Measurements from ENCODE around the gene TNFRSF19. TPM values are rescaled to one million over a fixed set of nuclear protein-coding genes. Genes with fewer than 3 reads are reported as not detected.
"Not testable (repeated sequence)": the region's sequence is repeated elsewhere in the genome, so short reads cannot be mapped to it uniquely, and the experiment has no call there.

Gene TNFRSF19
- total RNA-seq, 3 donors from 2014 or later: 5.3 to 9.1 (median 7.9) TPM

DNA sequence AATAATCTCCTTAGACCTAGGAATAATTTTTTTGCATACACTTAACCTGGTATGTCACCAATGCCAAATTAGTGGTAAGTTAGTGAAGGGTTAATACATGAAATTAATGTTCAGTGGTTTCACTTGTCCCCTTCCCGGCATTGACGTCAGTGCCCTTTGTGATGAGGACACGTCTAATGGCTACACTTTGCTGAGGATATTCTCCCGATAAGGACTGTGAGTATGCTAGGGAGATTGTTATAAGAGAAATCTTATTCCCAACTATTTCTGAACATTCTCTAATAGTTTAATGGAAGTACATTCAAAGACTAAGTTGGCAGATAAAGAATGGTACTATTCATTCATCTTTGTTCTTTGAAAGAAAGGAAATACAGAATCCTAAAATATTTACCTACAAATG, 102.4 kb downstream of the TNFRSF19 start:
- H3K36me3 ChIP-seq: no peaks in the 10 kb centered on the region
- no peaks in the 10 kb centered on the region for H3K27me3 ChIP-seq
- H3K4me1 ChIP-seq: no peaks in the 10 kb centered on the region
- H3K27ac ChIP-seq: no peak overlapping the region
- TF ChIP-seq POLR2AphosphoS5 (IDR thresholded peaks at IDR 0.05): no peak
- no peak for TF ChIP-seq POLR2A (IDR thresholded peaks at IDR 0.05)
- TF ChIP-seq, protein P1, sequence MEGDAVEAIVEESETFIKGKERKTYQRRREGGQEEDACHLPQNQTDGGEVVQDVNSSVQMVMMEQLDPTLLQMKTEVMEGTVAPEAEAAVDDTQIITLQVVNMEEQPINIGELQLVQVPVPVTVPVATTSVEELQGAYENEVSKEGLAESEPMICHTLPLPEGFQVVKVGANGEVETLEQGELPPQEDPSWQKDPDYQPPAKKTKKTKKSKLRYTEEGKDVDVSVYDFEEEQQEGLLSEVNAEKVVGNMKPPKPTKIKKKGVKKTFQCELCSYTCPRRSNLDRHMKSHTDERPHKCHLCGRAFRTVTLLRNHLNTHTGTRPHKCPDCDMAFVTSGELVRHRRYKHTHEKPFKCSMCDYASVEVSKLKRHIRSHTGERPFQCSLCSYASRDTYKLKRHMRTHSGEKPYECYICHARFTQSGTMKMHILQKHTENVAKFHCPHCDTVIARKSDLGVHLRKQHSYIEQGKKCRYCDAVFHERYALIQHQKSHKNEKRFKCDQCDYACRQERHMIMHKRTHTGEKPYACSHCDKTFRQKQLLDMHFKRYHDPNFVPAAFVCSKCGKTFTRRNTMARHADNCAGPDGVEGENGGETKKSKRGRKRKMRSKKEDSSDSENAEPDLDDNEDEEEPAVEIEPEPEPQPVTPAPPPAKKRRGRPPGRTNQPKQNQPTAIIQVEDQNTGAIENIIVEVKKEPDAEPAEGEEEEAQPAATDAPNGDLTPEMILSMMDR (IDR thresholded peaks at IDR 0.05): no peak
- intact Hi-C loops (cut with DNase I; ENCODE audit: low total_unique reads): no loop called here
- no peak for DNase-seq (ENCODE audit: low spot score in 2 of 2)
- no peaks in the 10 kb centered on the region for H3K9me3 ChIP-seq
- no peak overlapping the region for H3K4me3 ChIP-seq

DNA sequence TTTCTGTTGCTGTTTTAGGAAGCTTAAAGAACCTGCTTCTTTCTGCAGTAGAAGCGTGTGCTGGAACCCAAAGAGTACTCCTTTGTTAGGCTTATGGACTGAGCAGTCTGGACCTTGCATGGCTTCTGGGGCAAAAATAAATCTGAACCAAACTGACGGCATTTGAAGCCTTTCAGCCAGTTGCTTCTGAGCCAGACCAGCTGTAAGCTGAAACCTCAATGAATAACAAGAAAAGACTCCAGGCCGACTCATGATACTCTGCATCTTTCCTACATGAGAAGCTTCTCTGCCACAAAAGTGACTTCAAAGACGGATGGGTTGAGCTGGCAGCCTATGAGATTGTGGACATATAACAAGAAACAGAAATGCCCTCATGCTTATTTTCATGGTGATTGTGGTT, 103.1 kb downstream of the TNFRSF19 start:
- TF ChIP-seq, protein P1 (IDR thresholded peaks at IDR 0.05): no peak
- TF ChIP-seq POLR2A (IDR thresholded peaks at IDR 0.05) (no peak), POLR2AphosphoS5 (IDR thresholded peaks at IDR 0.05) (no peak)
- H3K27me3 ChIP-seq: no peaks in the 10 kb centered on the region
- no peaks in the 10 kb centered on the region for H3K4me1 ChIP-seq
- no peak for DNase-seq (ENCODE audit: low spot score in 2 of 2)
- no peak overlapping the region for H3K4me3 ChIP-seq
- intact Hi-C loops (cut with DNase I; ENCODE audit: low total_unique reads): no loop called here
- H3K36me3 ChIP-seq: no peaks in the 10 kb centered on the region
- no peak overlapping the region for H3K27ac ChIP-seq
- no peaks in the 10 kb centered on the region for H3K9me3 ChIP-seq

DNA sequence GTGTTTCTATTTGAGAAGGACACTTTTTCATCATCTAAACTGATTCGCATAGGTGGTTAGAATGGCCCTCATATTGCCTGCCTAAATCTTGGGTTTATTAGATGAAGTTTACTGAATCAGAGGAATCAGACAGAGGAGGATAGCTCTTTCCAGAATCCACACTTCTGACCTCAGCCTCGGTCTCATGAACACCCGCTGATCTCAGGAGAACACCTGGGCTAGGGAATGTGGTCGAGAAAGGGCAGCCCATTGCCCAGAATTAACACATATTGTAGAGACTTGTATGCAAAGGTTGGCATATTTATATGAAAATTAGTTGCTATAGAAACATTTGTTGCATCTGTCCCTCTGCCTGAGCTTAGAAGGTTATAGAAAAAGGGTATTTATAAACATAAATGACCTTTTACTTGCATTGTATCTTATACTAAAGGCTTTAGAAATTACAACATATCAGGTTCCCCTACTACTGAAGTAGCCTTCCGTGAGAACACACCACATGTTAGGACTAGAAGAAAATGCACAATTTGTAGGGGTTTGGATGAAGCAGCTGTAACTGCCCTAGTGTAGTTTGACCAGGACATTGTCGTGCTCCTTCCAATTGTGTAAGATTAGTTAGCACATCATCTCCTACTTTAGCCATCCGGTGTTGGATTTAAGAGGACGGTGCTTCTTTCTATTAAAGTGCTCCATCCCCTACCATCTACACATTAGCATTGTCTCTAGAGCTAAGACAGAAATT, 103.8 kb downstream of the TNFRSF19 start:
- Histone ChIP-seq H3K27me3 (no peaks in the 10 kb centered on the region), H3K27ac (no peak overlapping the region), H3K4me1 (no peaks in the 10 kb centered on the region), H3K4me3 (no peak overlapping the region), H3K9me3 (no peaks in the 10 kb centered on the region), H3K36me3 (no peaks in the 10 kb centered on the region)
- DNase-seq (ENCODE audit: low spot score in 2 of 2): no peak
- TF ChIP-seq POLR2AphosphoS5 (IDR thresholded peaks at IDR 0.05) (no peak), POLR2A (IDR thresholded peaks at IDR 0.05) (no peak)
- TF ChIP-seq, protein P1 (IDR thresholded peaks at IDR 0.05): no peak
- intact Hi-C loops (cut with DNase I; ENCODE audit: low total_unique reads): no loop called here

DNA sequence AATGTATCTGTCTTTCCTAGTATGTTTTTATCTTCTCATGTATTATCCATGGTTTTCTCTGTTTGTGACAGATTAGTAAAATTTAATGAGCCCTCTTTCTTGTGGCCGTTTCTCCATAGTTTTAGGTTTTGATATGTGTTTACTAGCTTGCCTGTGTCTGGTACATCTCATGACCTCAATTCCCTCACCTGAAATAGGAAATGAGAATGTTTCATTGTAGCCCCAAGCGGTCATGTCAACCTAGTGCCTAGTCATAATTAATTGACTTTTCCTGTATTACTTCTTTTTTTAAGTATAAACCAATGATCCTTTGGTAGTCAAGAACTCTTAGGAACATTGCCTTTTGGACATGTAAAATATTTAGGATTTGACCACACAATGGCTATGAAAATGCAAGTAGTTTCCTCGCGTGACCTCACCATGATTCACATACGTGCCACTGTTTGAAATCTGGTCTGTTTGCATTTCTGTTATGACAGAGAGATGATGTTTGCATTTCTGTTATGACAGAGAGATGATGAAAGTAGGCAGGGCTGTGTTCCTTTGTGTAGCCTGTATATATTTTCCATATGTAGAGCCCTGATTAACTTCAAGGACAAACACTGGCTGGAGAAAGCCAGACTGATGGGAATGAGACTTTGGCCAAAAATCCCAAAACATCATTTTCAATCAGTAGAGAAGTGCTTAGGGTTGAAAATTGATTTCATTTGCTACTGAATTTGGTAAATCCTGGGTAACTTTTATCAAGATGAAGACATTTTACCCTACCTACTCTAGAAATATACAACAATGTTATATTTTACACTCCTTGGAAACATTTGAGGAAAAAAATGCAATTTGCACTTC, 104.8 kb downstream of the TNFRSF19 start:
- H3K27me3 ChIP-seq: no peaks in the 10 kb centered on the region
- DNase-seq (ENCODE audit: low spot score in 2 of 2): no peak
- H3K27ac ChIP-seq: no peak overlapping the region
- no peak overlapping the region for H3K4me3 ChIP-seq
- no peaks in the 10 kb centered on the region for H3K36me3 ChIP-seq
- no peaks in the 10 kb centered on the region for H3K4me1 ChIP-seq
- intact Hi-C loops (cut with DNase I; ENCODE audit: low total_unique reads): no loop called here
- no peaks in the 10 kb centered on the region for H3K9me3 ChIP-seq
- TF ChIP-seq POLR2A (IDR thresholded peaks at IDR 0.05) (no peak), POLR2AphosphoS5 (IDR thresholded peaks at IDR 0.05) (no peak)
- TF ChIP-seq, protein P1 (IDR thresholded peaks at IDR 0.05): no peak

DNA sequence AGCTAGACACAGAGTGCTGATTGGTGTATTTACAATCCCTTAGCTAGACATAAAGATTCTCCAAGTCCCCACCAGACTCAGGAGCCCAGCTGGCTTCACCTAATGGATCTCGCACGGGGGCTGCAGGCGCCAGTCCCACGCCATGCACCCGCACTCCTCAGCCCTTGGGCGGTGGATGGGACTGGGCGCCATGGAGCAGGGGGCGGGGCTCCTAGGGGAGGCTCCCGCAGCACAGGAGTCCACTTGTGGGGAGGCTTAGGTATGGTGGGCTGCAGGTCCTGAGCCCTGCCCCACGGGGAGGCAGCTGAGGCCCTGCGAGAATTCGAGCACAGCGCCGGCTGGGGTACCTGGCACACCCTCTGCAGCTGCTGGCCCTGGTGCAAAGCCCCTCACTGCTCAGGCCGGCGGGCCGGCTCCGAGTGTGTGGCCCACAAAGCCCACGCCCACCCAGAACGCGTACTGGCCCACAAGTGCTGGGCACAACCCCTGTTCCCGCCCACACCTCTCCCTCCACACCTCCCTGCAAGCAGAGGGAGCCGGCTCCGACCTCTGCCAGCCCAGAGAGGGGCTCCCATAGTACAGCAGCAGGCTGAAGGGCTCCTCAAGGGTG, 107.6 kb downstream of the TNFRSF19 start:
- DNase-seq (ENCODE audit: low spot score in 2 of 2); H3K27me3 ChIP-seq; H3K4me1 ChIP-seq; intact Hi-C loops (cut with DNase I; ENCODE audit: low total_unique reads); H3K27ac ChIP-seq; H3K36me3 ChIP-seq; H3K4me3 ChIP-seq; H3K9me3 ChIP-seq: not testable (repeated sequence)
